Measurements from ENCODE around the gene VPS25.
"Not testable (repeated sequence)": the region's sequence is repeated elsewhere in the genome, so short reads cannot be mapped to it uniquely, and the experiment has no call there.

VPS25 gene

GRCh38 chr17:42773290-42774035, at the start of gene VPS25:
Gene VPS25, plus strand, starts transcription at chr17:42773449. Its CDS starts 27 bp downstream, at chr17:42773476.
- peak; percentile 55 to 62 for DNase-seq (ENCODE audit: low read depth in 1 of 2, low spot score in 1 of 2)

DNA sequence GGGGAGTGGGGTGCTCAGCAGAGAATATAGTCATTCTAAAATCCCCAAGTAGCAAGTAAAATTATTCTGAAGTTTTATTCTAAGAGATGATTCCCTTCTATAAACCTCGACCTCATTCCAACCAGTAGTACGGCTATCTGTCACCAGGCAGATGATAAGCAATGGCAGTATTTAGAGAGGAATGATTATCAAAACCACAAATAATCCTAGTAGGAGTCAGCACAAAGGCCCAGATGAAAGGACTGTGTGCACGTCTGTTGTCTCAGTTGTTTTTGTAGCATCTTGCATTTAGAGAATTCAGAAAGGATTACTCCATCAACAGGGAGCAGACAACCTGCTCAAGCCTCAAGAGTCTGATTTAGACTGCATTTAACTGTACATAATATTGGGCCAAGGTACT, 49.6 kb upstream of the VPS25 start:
- DNase-seq (ENCODE audit: low read depth in 1 of 2, low spot score in 1 of 2): no peak

DNA sequence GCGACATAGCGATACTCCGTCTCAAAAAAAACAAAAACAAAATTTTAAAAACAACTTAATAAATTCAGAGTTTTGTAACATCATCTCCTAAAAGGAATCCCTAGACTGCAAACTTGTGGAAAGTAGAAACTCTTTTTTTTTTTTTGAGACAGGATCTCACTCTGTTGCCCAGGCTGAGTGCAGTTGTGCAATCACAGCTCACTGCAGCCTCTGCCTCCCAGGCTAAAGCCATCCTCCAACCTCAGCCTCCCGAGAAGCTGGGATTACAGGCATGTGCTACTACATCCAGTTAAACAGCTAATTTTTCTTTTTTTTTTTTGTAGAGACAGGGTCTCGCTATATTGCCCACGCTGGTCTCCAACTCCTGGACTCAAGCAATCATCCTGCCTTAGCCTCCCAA, 48.1 kb upstream of the VPS25 start:
- DNase-seq (ENCODE audit: low read depth in 1 of 2, low spot score in 1 of 2): no peak

DNA sequence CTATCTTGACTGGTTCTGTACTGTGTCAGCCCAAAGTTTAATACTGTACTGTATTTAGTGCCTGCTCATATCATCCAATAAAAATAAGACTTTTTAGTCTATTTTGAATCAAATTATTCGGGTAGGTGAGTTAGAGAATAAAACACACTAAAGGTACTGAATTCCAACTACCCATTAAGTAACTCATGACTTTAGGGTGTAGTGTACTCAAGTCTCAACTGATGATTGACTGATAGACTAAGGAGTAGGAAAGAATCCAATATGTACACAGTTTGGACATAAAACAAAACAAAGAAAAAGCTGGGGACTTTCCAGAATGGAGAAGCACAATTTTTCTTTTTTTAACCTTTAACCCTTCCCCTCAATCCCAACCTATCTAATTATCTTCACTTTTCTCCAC, 32.5 kb upstream of the VPS25 start:
- no peak for DNase-seq (ENCODE audit: low read depth in 1 of 2, low spot score in 1 of 2)

GRCh38 chr17:42742916-42743315, 30.3 kb upstream of the VPS25 start:
- not testable (repeated sequence) for DNase-seq (ENCODE audit: low read depth in 1 of 2, low spot score in 1 of 2)

DNA sequence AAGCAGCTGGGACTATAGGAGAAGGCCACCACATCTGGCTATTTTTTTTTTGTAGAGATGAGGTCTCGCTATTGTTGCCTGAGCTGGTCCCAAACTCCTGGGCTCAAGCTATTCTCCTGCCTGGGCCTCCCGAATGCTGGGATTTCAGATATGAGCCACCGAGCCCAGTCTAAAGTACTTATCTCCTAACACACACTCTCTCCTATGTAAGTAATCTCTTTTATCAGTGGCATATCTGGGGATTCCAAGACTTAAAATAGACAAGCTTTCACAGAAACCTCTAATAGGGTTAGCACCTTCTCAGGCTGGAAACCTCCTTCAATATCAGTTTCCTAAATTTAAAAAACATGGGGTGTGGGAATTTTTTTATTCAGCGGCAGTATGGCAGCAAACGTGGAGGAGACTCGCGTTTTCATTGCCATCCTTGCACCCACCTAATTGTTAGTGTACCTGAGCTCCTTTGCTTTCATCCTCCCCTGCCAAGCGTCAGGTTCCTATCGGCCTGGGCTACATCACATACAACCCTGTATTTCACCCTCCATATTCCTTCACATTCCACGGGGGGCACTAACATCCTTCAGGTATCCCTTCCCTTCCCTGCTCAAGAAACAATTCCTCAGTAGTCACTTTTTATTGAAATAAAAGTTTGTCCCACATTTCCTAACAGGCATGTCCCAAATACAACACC, 29.5 kb upstream of the VPS25 start:
- DNase-seq (ENCODE audit: low read depth in 1 of 2, low spot score in 1 of 2): no peak

DNA sequence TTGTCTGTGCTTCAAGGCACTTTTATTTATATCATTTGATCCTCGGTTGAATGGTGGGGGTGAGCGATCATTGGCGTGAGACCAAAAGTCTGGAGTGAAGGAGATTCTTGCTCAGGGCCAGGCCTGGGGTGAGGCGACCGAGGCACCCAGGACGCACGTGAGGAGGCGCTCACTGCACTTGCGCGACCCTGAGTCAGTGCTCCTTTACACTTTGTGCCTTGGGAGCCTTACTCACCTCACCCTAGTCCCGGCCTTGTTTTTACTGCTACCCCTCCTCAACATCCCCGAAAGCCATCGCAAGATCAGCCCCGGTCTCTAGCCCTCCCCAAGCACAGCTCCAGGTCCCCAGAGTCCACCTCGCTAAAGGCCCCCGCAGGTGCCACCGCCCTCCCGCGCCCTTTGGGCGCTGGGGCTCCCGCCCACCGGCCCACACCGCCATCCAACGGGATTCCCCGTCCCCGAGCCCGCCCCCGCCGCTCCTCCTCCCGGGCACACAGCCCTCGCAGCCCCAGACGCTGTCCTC, 28.9 kb upstream of the VPS25 start:
- peak; percentile 26 to 57 for DNase-seq (ENCODE audit: low read depth in 1 of 2, low spot score in 1 of 2)

DNA sequence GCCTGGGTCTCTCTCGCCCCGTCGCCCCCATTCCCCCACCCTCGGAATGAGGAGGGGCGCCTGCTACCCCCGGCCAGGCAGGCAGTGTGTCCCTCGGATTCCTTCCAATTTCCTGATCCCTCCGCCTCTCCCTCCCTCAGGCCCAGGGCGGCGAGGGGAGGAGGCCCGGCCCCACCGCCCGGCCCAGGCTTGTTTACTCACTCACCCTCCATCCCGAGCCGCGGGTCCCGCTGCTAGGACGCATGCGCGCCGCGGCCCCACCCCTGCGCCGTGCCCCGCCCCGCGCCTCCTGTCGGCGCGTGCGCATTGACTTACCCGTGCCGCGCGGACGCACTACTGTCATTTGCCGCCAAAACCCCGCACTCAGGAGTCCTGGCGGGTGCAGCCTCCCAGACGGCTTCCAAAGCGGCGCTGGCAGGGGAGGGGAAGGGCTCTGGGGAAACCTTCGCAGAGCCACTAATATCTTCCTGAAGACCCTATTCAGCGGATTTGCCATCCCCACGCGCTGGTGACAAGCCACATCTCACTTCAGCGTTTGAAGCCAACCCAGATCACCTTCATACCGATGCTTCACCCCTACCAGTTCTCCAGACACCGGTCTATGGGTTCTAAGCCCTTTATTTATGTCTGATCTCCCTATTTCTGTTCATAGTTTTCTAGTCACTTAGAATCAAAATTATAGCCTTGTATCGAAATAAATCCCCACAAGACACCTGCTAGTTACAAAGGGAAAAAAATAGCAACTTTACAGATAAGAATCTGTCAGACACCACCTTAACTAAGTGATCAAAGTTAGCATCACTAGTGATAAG, 28.2 kb upstream of the VPS25 start, which contains the start of gene EZH1:
EZH1 (minus strand) TSS at position 235 of the 812 bp plus-strand sequence. CDS start 16,099 bp downstream, outside the sequence.
- DNase-seq (ENCODE audit: low read depth in 1 of 2, low spot score in 1 of 2): peak; percentile 76 to 93

- no peak for DNase-seq (ENCODE audit: low read depth in 1 of 2, low spot score in 1 of 2)
These were observed 24.9 kb upstream of the VPS25 start for GRCh38 chr17:42748202-42748907.

GRCh38 chr17:42748908-42749798, 24.1 kb upstream of the VPS25 start:
- no peak for DNase-seq (ENCODE audit: low read depth in 1 of 2, low spot score in 1 of 2)

DNA sequence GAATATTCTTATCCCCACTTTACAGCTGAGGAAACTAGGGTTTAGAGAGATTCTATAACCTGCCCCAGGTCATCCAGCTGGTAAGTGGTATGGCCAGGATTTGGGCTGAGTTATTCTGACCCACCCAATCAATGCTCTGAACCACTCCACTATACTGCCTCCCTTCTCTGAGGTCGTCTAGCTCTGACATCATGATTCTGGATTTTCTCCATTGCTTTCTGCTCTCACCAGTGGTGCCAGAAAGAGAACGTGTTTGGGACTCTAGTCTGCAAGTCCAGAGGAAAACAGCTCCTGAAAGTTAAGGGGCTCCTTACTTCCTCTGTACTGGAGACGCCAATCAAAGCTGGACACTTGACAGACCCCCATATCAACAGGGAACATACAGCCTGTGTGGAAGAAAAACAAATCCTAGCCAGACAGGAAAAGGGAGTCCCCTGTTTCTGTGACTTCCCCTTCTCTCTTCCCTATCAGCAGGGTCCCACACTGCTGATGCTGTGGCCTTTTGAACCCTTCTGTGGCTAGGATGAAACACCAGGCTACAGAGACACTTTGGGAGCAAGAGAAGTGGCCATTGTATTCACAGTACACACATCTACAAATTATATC, 22.4 kb upstream of the VPS25 start:
- DNase-seq (ENCODE audit: low read depth in 1 of 2, low spot score in 1 of 2): no peak

DNA sequence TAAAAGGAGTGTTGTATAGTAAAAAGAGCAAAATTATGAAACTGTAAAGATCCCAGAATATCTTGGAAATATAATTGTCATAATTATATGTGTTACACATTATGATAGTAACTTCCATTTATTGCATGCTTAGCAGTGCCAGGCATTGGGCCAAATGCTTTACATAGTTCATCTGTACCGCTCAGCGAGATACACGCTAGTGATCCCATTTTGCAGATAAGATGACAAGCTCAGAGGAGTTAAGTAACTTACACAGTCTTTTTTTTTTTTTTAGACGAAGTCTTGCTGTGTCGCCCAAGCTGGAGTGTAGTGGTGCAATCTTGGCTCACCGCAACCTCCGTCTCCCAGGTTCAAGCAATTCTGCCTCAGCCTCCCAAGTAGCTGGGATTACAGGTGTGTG, 21.6 kb upstream of the VPS25 start:
- no peak for DNase-seq (ENCODE audit: low read depth in 1 of 2, low spot score in 1 of 2)

DNA sequence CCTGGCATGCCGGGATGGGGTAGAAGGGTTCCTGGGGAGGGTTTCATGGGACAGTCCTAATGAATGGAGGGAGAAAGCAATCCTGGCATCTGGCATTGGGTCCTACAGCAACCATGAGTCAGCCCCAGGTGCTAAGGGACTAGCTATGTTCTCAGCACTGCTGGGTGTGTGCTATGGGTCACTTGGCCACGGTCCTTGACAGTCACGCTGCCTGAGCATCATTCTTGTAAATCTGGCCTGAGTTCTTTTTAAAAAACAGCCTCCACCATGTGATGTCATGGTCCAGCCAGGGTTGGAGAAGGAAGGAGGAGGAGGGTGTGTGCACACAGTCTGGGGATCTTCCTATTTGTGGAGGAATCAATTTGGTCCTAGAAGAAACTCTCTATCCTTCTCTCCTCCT, 18.5 kb upstream of the VPS25 start:
- no peak for DNase-seq (ENCODE audit: low read depth in 1 of 2, low spot score in 1 of 2)

DNA sequence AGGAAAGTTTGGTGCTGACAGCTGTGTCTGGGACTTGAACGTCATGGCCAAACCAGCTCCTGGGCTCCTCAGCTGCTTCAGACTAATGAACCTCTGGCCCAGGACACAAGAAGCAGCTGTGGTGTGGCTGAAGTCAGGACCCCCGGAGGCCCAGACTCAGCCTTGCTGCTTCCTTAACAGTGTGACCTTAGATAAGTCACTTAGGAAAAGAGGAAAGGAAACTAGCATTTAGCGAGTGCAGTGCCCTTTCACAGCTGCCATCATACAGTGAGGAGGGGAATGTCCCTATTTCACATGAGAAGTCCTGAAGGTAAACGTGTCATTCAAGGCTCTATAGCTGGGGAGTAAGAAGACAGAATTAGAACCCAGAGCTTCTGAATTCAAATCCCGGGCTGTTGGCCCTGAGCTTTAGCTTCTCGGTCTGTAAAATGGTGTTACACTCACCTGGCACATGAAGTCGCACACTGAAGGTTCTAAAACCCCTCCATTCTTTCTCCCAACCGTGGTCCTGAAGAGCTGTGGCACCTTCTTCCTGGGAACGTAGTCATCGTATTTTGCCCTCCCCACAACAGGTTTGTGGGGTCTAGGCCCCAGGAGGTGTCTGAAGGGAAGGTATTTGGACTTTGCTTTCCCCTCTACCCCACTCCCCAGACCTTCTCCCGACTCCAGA, 13.1 kb upstream of the VPS25 start:
- DNase-seq (ENCODE audit: low read depth in 1 of 2, low spot score in 1 of 2): no peak

GRCh38 chr17:42760652-42761581, 12.3 kb upstream of the VPS25 start, which contains the start of gene RAMP2:
Gene RAMP2, plus strand, starts transcription at chr17:42761227. Its CDS starts 35 bp downstream, at chr17:42761262.
- no peak for DNase-seq (ENCODE audit: low read depth in 1 of 2, low spot score in 1 of 2)

- no peak for DNase-seq (ENCODE audit: low read depth in 1 of 2, low spot score in 1 of 2)
These were observed 11.6 kb upstream of the VPS25 start for GRCh38 chr17:42761638-42762037.

- DNase-seq (ENCODE audit: low read depth in 1 of 2, low spot score in 1 of 2): no peak
These were observed 7.1 kb upstream of the VPS25 start for GRCh38 chr17:42766124-42766523.

GRCh38 chr17:42767512-42767911, 5.7 kb upstream of the VPS25 start:
- no peak for DNase-seq (ENCODE audit: low read depth in 1 of 2, low spot score in 1 of 2)
